HG03521 (cell line): ENCODE results near the gene C2CD2L.
"Not testable (repeated sequence)": the region's sequence is repeated elsewhere in the genome, so short reads cannot be mapped to it uniquely, and the experiment has no call there.

Experiments used
- ATAC-seq: cut with Tn5 transposase; IDR thresholded peaks from one replicate; pipeline ENCODE4 v1.9.1; 2021; ENCODE audit warnings: mild to moderate bottlenecking, moderate library complexity; ENCODE audit not compliant: unreplicated experiment

The C2CD2L gene

GRCh38 chr11:119149018-119149785 lies 42.1 kb downstream of the C2CD2L start, which contains the start of gene ABCG4:
Gene ABCG4 (plus strand): TSS chr11:119149052. CDS start chr11:119149966, 914 bp downstream.
- ATAC-seq, result no peak

- no peak for ATAC-seq
Measured at GRCh38 chr11:119149786-119150275, 42.7 kb downstream of the C2CD2L start.

- no peak for ATAC-seq
Measured at GRCh38 chr11:119152043-119152442, 44.9 kb downstream of the C2CD2L start.

GRCh38 chr11:119152604-119153003 lies 45.5 kb downstream of the C2CD2L start:
- no peak for ATAC-seq

GRCh38 chr11:119153049-119153818 lies 46.1 kb downstream of the C2CD2L start:
- no peak for ATAC-seq

GRCh38 chr11:119154178-119154577 lies 47.0 kb downstream of the C2CD2L start:
- ATAC-seq, result no peak

GRCh38 chr11:119155733-119156492 lies 48.8 kb downstream of the C2CD2L start:
- ATAC-seq, result no peak

- no peak for ATAC-seq
Measured at GRCh38 chr11:119156496-119156895, 49.4 kb downstream of the C2CD2L start.

- no peak for ATAC-seq
Measured at GRCh38 chr11:119157063-119157462, 49.9 kb downstream of the C2CD2L start.

GRCh38 chr11:119158467-119158866 lies 51.3 kb downstream of the C2CD2L start:
- ATAC-seq, result no peak

- no peak for ATAC-seq
Measured at GRCh38 chr11:119160151-119160550, 53.0 kb downstream of the C2CD2L start.

GRCh38 chr11:119161871-119162270 lies 54.7 kb downstream of the C2CD2L start:
- ATAC-seq, result no peak

GRCh38 chr11:119166368-119167076 lies 59.4 kb downstream of the C2CD2L start:
- no peak for ATAC-seq

- ATAC-seq, result not testable (repeated sequence)
Measured at GRCh38 chr11:119167077-119167458, 59.9 kb downstream of the C2CD2L start.

- no peak for ATAC-seq
Measured at GRCh38 chr11:119167933-119168332, 60.8 kb downstream of the C2CD2L start.
